ENCODE data around the gene ZNF230.

The ZNF230 gene

GRCh38 chr19:44002566-44003460 is at the start of gene ZNF230:
Gene ZNF230 (plus strand): TSS chr19:44002957. CDS start chr19:44007079, 4,122 bp downstream.
- Histone ChIP-seq H3K4me3 (ENCODE audit: insufficient read depth, low read length, poor library complexity, severe bottlenecking) (peak within 1 kb of the TSS; percentile 80), H3K79me2 (ENCODE audit: insufficient read depth, low read length) (peaks cover 4% of the 10 kb centered on the region; the same call in 1 of the 2 replicates), H3K9ac (ENCODE audit: low read length) (peak within 1 kb of the TSS; percentile 59), H3F3A (ENCODE audit: insufficient read depth) (no peaks in the 10 kb centered on the region), H3K4me2 (ENCODE audit: low read depth, low read length, poor library complexity, severe bottlenecking) (peak within 1 kb of the TSS; percentile 55), H3K9me3 (ENCODE audit: insufficient read depth, low read length) (no peaks in the 10 kb centered on the region), H3K9me2 (replicated peaks; ENCODE audit: insufficient read depth, low read length) (no peaks in the 10 kb centered on the region), H3K27ac (ENCODE audit: low read depth, low read length) (0 out of 2 replicates have a peak within 1 kb of the TSS, but pooled peaks have one; percentile 5), H2AFZ (ENCODE audit: low read depth, low read length, severe bottlenecking) (peak within 1 kb of the TSS; percentile 82), H4K20me1 (ENCODE audit: low read depth, low read length) (no peaks in the 10 kb centered on the region), H3K36me3 (ENCODE audit: low read length) (0 out of 2 replicates have a peak, but pooled peaks cover 2% of the 10 kb centered on the region), H3K27me3 (ENCODE audit: low read length) (no peaks in the 10 kb centered on the region)
- TF ChIP-seq EZH2phosphoT487 (conservative IDR thresholded peaks at IDR 0.05; ENCODE audit: low read length): no peak
- TF ChIP-seq CTCF (IDR thresholded peaks at IDR 0.05; ENCODE audit: insufficient read depth, low read length, poor library complexity, severe bottlenecking): no peak

GRCh38 chr19:43956827-43957226 is 45.9 kb upstream of the ZNF230 start:
- Histone ChIP-seq H3F3A (ENCODE audit: insufficient read depth) (no peaks in the 10 kb centered on the region), H3K79me2 (ENCODE audit: insufficient read depth, low read length) (no peaks in the 10 kb centered on the region), H3K9me2 (replicated peaks; ENCODE audit: insufficient read depth, low read length) (no peaks in the 10 kb centered on the region), H3K4me3 (ENCODE audit: insufficient read depth, low read length, poor library complexity, severe bottlenecking) (no peak overlapping the region), H2AFZ (ENCODE audit: low read depth, low read length, severe bottlenecking) (no peak overlapping the region), H3K27ac (ENCODE audit: low read depth, low read length) (no peak overlapping the region), H3K4me2 (ENCODE audit: low read depth, low read length, poor library complexity, severe bottlenecking) (no peak overlapping the region), H3K9me3 (ENCODE audit: insufficient read depth, low read length) (no peaks in the 10 kb centered on the region), H3K36me3 (ENCODE audit: low read length) (no peaks in the 10 kb centered on the region), H3K9ac (ENCODE audit: low read length) (no peak overlapping the region), H4K20me1 (ENCODE audit: low read depth, low read length) (no peaks in the 10 kb centered on the region), H3K27me3 (ENCODE audit: low read length) (no peaks in the 10 kb centered on the region)
- no peak for TF ChIP-seq EZH2phosphoT487 (conservative IDR thresholded peaks at IDR 0.05; ENCODE audit: low read length)
- TF ChIP-seq CTCF (IDR thresholded peaks at IDR 0.05; ENCODE audit: insufficient read depth, low read length, poor library complexity, severe bottlenecking): no peak

GRCh38 chr19:43957891-43958290 is 44.9 kb upstream of the ZNF230 start:
- no peak for TF ChIP-seq EZH2phosphoT487 (conservative IDR thresholded peaks at IDR 0.05; ENCODE audit: low read length)
- no peaks in the 10 kb centered on the region for H3K79me2 ChIP-seq (ENCODE audit: insufficient read depth, low read length)
- no peaks in the 10 kb centered on the region for H3K9me2 ChIP-seq (replicated peaks; ENCODE audit: insufficient read depth, low read length)
- no peaks in the 10 kb centered on the region for H4K20me1 ChIP-seq (ENCODE audit: low read depth, low read length)
- H3K9me3 ChIP-seq (ENCODE audit: insufficient read depth, low read length): no peaks in the 10 kb centered on the region
- H3K4me2 ChIP-seq (ENCODE audit: low read depth, low read length, poor library complexity, severe bottlenecking): no peak overlapping the region
- no peak overlapping the region for H3K4me3 ChIP-seq (ENCODE audit: insufficient read depth, low read length, poor library complexity, severe bottlenecking)
- H3F3A ChIP-seq (ENCODE audit: insufficient read depth): no peaks in the 10 kb centered on the region
- H3K27me3 ChIP-seq (ENCODE audit: low read length): no peaks in the 10 kb centered on the region
- no peak overlapping the region for H2AFZ ChIP-seq (ENCODE audit: low read depth, low read length, severe bottlenecking)
- no peaks in the 10 kb centered on the region for H3K36me3 ChIP-seq (ENCODE audit: low read length)
- H3K9ac ChIP-seq (ENCODE audit: low read length): no peak overlapping the region
- H3K27ac ChIP-seq (ENCODE audit: low read depth, low read length): no peak overlapping the region

GRCh38 chr19:43960411-43960810 is 42.3 kb upstream of the ZNF230 start:
- H2AFZ ChIP-seq (ENCODE audit: low read depth, low read length, severe bottlenecking): no peak overlapping the region
- no peaks in the 10 kb centered on the region for H3K27me3 ChIP-seq (ENCODE audit: low read length)
- H3K4me2 ChIP-seq (ENCODE audit: low read depth, low read length, poor library complexity, severe bottlenecking): no peak overlapping the region
- H3K4me3 ChIP-seq (ENCODE audit: insufficient read depth, low read length, poor library complexity, severe bottlenecking): no peak overlapping the region
- no peak for TF ChIP-seq CTCF (IDR thresholded peaks at IDR 0.05; ENCODE audit: insufficient read depth, low read length, poor library complexity, severe bottlenecking)
- TF ChIP-seq EZH2phosphoT487 (conservative IDR thresholded peaks at IDR 0.05; ENCODE audit: low read length): no peak
- no peak overlapping the region for H3K9ac ChIP-seq (ENCODE audit: low read length)
- no peaks in the 10 kb centered on the region for H3F3A ChIP-seq (ENCODE audit: insufficient read depth)
- no peaks in the 10 kb centered on the region for H3K9me2 ChIP-seq (replicated peaks; ENCODE audit: insufficient read depth, low read length)
- H3K36me3 ChIP-seq (ENCODE audit: low read length): no peaks in the 10 kb centered on the region
- H3K27ac ChIP-seq (ENCODE audit: low read depth, low read length): no peak overlapping the region
- no peaks in the 10 kb centered on the region for H3K79me2 ChIP-seq (ENCODE audit: insufficient read depth, low read length)
- no peaks in the 10 kb centered on the region for H4K20me1 ChIP-seq (ENCODE audit: low read depth, low read length)
- H3K9me3 ChIP-seq (ENCODE audit: insufficient read depth, low read length): peaks cover 6% of the 10 kb centered on the region; the same call in 1 of the 2 replicates

Measured in SU-DHL-6 (cell line).